ENCODE results near the gene PAGE5.

- no peak for TF ChIP-seq CTCF (conservative IDR thresholded peaks at IDR 0.05; ENCODE audit: low read length)
- no peak for TF ChIP-seq EZH2phosphoT487 (IDR thresholded peaks at IDR 0.05; ENCODE audit: borderline replicate concordance)
These were observed 6.8 kb upstream of the PAGE5 start for GRCh38 chrX:55213381-55213780.
